ENCODE results near the gene PDE6B.

PDE6B gene

GRCh38 chr4:610411-611261 is 14.7 kb upstream of the PDE6B start:
- no peak overlapping the region for H3K4me3 ChIP-seq (ENCODE audit: low read length)

DNA sequence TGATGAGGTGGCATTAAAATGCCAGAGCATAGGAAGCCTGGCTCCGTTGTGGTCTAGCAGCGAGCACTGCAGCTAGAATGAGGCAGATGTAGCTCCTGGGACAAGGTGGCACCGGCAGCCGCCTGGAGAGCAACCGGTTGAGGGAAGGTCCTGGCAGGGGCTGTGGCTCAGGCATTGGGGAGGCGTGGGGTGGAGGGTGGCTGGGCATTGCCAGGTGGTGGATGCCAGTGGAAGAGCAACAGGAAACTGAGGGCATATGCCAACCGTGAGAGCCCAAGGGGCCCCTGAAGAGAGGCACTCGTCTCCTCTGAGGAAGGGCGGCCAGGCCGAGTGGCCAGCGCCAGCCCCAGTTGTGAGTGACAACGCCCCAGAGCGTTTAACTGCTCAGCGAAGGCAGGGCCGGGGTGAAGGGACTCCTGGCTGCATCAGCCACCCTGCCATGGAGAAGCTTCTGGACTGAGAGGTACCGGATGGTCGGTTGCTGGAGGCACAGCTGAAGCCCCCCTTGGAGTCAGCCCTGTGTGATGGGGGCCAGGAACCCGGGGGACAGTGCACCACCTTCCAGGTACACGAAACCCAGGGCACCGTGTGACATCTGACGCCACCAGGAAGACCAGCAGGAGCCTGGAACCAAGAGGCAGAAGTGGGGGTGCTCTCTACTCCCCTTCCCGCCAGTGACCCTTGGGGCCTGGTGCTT is 13.2 kb upstream of the PDE6B start:
- H3K4me3 ChIP-seq (ENCODE audit: low read length) = no peak overlapping the region
- TF ChIP-seq CTCF (IDR thresholded peaks at IDR 0.05; ENCODE audit: insufficient read depth, low read depth, low read length, missing control alignments) = no peak
- no peak for DNase-seq (ENCODE audit: low read depth)

More at GRCh38 chr4:610411-611261, 14.7 kb upstream of the PDE6B start:
- peak; percentile 9 for TF ChIP-seq CTCF (IDR thresholded peaks at IDR 0.05; ENCODE audit: insufficient read depth, low read depth, low read length, missing control alignments)
- peak; percentile 93 for DNase-seq (ENCODE audit: low read depth)

DNA sequence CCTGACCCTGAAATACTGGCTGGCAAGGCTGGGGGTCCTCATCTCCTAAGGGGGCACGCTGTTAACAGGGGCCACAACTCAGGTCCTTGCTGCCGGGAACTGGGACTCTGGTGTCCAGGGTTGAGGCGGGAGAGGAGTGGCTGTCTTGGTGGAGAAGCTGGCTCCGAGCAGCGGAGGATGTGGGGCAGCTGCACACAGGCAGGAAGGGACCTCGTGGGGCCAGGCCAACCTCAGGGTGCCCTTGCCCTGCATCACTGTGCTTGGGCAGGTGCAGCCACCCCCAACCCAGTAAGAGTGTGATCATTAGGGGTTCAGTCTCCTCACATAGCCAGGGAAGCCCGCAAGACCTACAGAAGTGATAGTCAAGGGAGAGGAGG is 12.6 kb upstream of the PDE6B start:
- TF ChIP-seq CTCF (IDR thresholded peaks at IDR 0.05; ENCODE audit: insufficient read depth, low read depth, low read length, missing control alignments) = no peak
- H3K4me3 ChIP-seq (ENCODE audit: low read length) = no peak overlapping the region
- DNase-seq (ENCODE audit: low read depth) = no peak

DNA sequence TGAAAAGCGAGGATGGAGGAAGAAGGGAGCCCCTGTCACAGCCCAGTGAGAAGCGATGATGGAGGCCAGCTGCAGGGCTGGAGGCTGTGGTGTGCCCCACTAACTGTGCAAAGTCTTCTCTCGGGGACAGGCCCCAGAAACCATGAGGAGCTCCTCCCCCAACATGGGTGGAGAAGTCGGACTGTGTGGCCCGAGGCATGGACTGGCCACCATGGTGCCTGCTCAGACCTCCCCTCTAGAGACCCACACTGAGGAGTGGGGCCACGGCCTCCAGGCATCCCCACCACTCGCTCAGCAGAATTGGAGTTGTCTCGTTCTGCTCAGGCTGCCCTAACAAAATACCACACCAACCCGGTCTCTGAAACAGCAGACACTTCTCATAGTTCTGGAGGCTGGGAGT is 12.2 kb upstream of the PDE6B start:
- DNase-seq (ENCODE audit: low read depth) = no peak
- TF ChIP-seq CTCF (IDR thresholded peaks at IDR 0.05; ENCODE audit: insufficient read depth, low read depth, low read length, missing control alignments) = no peak
- no peak overlapping the region for H3K4me3 ChIP-seq (ENCODE audit: low read length)

GRCh38 chr4:616091-616490 is 9.3 kb upstream of the PDE6B start:
- DNase-seq (ENCODE audit: low read depth) = no peak
- TF ChIP-seq CTCF (IDR thresholded peaks at IDR 0.05; ENCODE audit: insufficient read depth, low read depth, low read length, missing control alignments) = no peak
- H3K4me3 ChIP-seq (ENCODE audit: low read length) = no peak overlapping the region

GRCh38 chr4:616911-617643 is 8.3 kb upstream of the PDE6B start:
- H3K4me3 ChIP-seq (ENCODE audit: low read length) = no peak overlapping the region
- no peak for DNase-seq (ENCODE audit: low read depth)
- no peak for TF ChIP-seq CTCF (IDR thresholded peaks at IDR 0.05; ENCODE audit: insufficient read depth, low read depth, low read length, missing control alignments)

Data from epithelial cell of esophagus (primary cell).